ENCODE data around the gene RNF167. TPM values are rescaled to one million over a fixed set of nuclear protein-coding genes. Genes with fewer than 3 reads are reported as not detected.

Gene RNF167
- total RNA-seq, 1 experiment from 2014 or later = 100.0 TPM

DNA sequence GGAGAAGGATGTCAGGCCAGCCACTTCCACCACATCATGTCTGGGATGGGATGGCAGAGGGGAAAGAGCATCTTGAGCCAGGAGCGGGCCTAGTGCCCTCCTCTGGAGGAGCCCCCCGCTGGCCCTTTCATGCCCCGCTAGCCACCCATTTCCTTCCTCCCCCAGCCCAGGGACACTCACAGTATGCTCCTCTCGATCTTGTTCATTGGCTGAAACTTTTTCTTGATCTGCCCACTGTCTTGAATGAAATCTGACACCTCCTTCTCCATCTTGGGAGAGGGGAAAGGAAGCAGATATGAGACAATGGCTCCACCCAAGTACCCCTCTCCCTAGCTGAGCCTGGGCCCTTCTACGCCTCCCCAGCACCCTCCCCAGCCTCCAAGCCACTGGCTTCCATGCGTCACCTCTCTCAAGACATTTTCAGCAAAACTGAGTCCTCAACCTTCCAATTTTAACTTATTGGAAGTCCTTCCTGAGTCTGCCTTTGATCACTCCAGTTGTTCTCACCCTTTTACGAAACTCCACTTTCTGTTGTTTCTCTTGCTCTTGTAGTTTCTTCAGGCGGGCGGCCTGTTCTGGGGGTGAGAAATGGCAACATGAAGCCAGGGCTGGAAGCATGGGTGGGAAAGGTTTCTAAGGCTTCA, 20.3 kb downstream of the RNF167 start:
- no peaks in the 10 kb centered on the region for H3K9me3 Mint-ChIP-seq (ENCODE audit: unreplicated experiment)
- BruUV-seq (replicated peaks) = no TSS peak
- intact Hi-C loops (cut with micrococcal nuclease) = no loop called here
- peaks cover 29% of the 10 kb centered on the region for H3K36me3 Mint-ChIP-seq (ENCODE audit: insufficient read depth, unreplicated experiment)
- CTCF ChIA-PET = no interaction called here
- TF ChIP-seq, protein P1, sequence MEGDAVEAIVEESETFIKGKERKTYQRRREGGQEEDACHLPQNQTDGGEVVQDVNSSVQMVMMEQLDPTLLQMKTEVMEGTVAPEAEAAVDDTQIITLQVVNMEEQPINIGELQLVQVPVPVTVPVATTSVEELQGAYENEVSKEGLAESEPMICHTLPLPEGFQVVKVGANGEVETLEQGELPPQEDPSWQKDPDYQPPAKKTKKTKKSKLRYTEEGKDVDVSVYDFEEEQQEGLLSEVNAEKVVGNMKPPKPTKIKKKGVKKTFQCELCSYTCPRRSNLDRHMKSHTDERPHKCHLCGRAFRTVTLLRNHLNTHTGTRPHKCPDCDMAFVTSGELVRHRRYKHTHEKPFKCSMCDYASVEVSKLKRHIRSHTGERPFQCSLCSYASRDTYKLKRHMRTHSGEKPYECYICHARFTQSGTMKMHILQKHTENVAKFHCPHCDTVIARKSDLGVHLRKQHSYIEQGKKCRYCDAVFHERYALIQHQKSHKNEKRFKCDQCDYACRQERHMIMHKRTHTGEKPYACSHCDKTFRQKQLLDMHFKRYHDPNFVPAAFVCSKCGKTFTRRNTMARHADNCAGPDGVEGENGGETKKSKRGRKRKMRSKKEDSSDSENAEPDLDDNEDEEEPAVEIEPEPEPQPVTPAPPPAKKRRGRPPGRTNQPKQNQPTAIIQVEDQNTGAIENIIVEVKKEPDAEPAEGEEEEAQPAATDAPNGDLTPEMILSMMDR (IDR thresholded peaks at IDR 0.05; ENCODE audit: unreplicated experiment) = no peak
- no peaks in the 10 kb centered on the region for H3K27me3 Mint-ChIP-seq (ENCODE audit: insufficient read depth, unreplicated experiment)
- POLR2A ChIA-PET = no interaction called here
- DNase-seq (ENCODE audit: unreplicated experiment) = no peak
- no peak overlapping the region for H3K27ac Mint-ChIP-seq (ENCODE audit: low read depth, unreplicated experiment)
- H3K4me3 Mint-ChIP-seq (ENCODE audit: unreplicated experiment) = no peak overlapping the region
- H3K4me1 Mint-ChIP-seq (ENCODE audit: insufficient read depth, unreplicated experiment) = no peaks in the 10 kb centered on the region

DNA sequence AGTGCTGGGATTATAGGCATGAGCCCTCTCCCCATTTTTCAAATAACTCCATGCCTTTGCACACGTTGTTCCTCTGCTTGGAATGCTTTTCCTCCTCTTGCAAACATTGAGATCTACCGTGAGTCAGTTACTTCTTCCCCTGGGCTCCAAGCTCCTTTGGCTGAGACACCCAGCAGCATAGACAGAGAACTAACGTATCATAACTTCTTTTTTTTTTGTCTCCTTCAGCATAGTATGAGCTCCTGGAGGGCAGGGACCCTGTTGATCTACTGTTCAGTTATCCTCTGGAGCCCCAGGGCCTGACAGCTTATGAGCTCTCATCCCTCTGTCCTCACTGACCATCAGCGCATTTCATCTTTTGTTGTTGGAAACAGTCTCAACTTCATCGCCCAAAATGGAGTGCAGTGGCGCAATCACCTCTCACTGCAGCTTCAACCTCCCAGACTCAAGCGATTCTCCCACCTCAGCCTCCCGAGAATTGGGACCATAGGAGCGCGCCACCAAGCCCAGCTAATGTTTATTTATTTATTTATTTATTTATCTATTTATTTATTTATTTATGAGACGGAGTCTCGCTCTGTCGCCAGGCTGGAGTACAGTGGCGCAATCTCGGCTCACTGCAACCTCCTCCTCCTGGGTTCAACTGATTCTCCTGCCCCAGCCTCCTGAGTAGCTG, 25.4 kb downstream of the RNF167 start:
- intact Hi-C loops (cut with micrococcal nuclease) = no loop called here
- Mint-ChIP-seq H3K4me3 (ENCODE audit: unreplicated experiment) (no peak overlapping the region), H3K4me1 (ENCODE audit: insufficient read depth, unreplicated experiment) (peaks cover 8% of the 10 kb centered on the region), H3K27ac (ENCODE audit: low read depth, unreplicated experiment) (no peak overlapping the region), H3K9me3 (ENCODE audit: unreplicated experiment) (no peaks in the 10 kb centered on the region), H3K27me3 (ENCODE audit: insufficient read depth, unreplicated experiment) (no peaks in the 10 kb centered on the region), H3K36me3 (ENCODE audit: insufficient read depth, unreplicated experiment) (peaks cover 22% of the 10 kb centered on the region)
- no TSS peak for BruUV-seq (replicated peaks)
- POLR2A ChIA-PET = interaction anchor here (0.6 to 13.3 kb wide), 8 partner anchors 17 to 389 kb away, joined by 3 to 639 read pairs (median 19); partner anchors contain the start of genes CAMTA2, CXCL16, ENO3 and MED11
- TF ChIP-seq, protein P1 (IDR thresholded peaks at IDR 0.05; ENCODE audit: unreplicated experiment) = no peak
- no peak for DNase-seq (ENCODE audit: unreplicated experiment)
- CTCF ChIA-PET = interaction anchor here (0.6 to 1.6 kb wide), 3 partner anchors 14 to 56 kb away, joined by 3 to 5 read pairs (median 3); no protein-coding TSS in a partner anchor

DNA sequence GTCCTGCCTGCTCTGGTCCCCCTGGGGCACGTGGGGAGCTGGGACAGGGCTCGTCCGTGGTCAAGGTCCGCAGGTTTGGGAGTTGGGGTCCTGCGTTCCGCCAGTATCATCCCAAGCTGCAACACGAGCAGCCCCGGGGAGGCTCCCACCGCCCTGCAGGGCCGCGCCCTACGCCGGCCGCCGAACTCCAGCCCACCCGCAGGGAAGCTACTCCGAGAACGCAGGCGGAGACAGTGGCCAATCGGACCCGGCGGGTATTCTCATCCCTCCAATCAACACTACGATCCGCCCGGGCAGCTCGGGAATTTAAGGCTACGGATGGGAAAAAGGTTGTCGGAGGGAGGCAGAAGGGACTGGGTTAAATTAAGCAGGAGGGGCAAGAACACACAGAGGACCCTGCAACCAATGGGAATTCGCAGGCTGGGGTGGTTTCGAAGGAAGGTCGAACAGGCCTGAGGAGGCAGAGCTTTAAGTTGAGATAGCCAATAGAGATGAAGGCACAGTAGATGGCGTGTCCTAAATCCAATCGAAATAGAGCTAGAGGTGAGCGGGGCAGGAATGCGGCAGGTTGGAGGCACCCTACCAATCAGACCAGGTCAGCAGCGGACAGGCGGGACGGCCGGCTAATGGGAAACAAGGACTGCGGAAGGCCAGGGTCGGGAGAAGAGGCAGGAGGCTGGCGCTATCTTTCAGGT, 26.9 kb downstream of the RNF167 start:
- Mint-ChIP-seq H3K4me3 (ENCODE audit: unreplicated experiment) (no peak overlapping the region), H3K9me3 (ENCODE audit: unreplicated experiment) (no peaks in the 10 kb centered on the region), H3K27me3 (ENCODE audit: insufficient read depth, unreplicated experiment) (no peaks in the 10 kb centered on the region), H3K36me3 (ENCODE audit: insufficient read depth, unreplicated experiment) (peaks cover 27% of the 10 kb centered on the region), H3K4me1 (ENCODE audit: insufficient read depth, unreplicated experiment) (peaks cover 15% of the 10 kb centered on the region), H3K27ac (ENCODE audit: low read depth, unreplicated experiment) (no peak overlapping the region)
- ChIA-PET POLR2A (interaction anchor here (0.6 to 13.3 kb wide), 26 partner anchors 11 to 453 kb away, joined by 3 to 639 read pairs (median 6); partner anchors contain the start of genes C17orf107, CAMTA2, CXCL16 and ENO3), CTCF (interaction anchor here (0.5 to 2.2 kb wide), 7 partner anchors 19 to 255 kb away, joined by 3 to 11 read pairs (median 4); partner anchors contain the start of genes INCA1 and KIF1C)
- intact Hi-C loops (cut with micrococcal nuclease) = no loop called here
- TF ChIP-seq, protein P1 (IDR thresholded peaks at IDR 0.05; ENCODE audit: unreplicated experiment) = no peak
- BruUV-seq (replicated peaks) = no TSS peak
- peak; percentile 99 for DNase-seq (ENCODE audit: unreplicated experiment)
